HFF-Myc (cell line): ENCODE measurements around the gene FFAR4.

ENCODE experiments used
- DNase-seq: peaks from one replicate; pipeline ENCODE4 v3.0.0-alpha.2; 2011; ENCODE audit warnings: low read depth; ENCODE audit errors: extremely low read depth
- H3K4me3 ChIP-seq: replicated peaks from 2 replicates; pipeline ENCODE4 v1.5.1; 2011; ENCODE audit warnings: low read depth, mild to moderate bottlenecking, control low read depth, low read length
- CTCF ChIP-seq: IDR thresholded peaks from 2 replicates; pipeline ENCODE4 v1.5.1; 2012; ENCODE audit warnings: mild to moderate bottlenecking, low read depth, low read length, control low read depth; ENCODE audit errors: missing control alignments

FFAR4 gene

GRCh38 chr10:93579089-93579488 lies 12.6 kb downstream of the FFAR4 start:
- no peak overlapping the region for H3K4me3 ChIP-seq
- TF ChIP-seq CTCF = no peak
- no peak for DNase-seq

DNA sequence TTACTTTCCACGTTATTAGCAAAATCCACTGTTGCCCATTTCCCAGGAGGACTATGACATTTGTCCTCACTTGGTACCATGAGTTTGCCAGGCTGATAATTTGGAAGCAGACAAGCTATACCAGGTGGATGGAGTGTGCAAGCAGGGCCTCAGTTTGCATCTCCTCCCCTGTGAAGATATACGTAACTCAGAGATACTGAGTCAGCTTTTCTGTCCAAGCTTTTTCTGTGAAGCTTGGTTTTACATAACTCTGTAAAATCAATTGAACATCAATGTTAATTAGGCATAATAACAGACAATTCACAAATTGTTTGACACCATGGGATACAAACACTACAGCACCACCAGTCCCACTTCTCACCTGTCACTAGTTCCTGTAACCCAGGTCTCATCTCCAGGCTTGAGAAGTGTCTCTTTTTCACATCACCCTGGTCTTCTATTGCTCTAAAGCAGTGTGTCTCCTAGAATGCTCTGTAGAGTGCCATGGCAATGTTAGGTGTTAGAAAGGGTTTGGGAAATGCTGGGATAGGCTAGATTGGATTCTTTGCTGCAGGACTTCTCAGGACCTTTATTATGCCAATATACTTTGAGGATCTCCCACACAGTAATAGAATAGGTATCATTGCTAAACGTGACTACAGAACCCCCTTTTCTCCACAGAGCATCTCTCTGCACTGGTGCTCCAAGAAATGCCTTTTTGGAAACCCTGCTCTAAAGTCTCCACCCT lies 13.7 kb downstream of the FFAR4 start:
- TF ChIP-seq CTCF = no peak
- no peak for DNase-seq
- H3K4me3 ChIP-seq = no peak overlapping the region

- peak; percentile 40 for DNase-seq
- no peak overlapping the region for H3K4me3 ChIP-seq
- no peak for TF ChIP-seq CTCF
Measured at GRCh38 chr10:93580828-93581227, 14.4 kb downstream of the FFAR4 start.

DNA sequence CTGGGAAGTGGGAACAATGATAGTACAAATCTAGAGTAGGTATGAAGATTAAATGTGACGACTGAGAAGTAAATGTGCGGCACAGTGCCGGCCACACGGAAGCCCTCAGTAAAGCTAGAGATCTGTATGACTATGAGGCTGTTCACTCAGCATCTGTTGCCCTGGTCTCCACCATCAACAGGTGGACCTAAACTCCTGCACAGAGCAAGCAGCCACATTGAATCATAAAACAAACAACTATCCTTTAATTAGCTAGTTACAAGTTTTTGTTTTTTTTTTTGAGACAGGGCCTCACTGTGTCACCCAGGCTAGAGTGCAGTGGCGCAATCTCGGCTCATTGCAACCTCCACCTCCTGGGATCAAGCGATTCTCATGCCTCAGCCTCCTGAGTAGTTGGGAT lies 18.0 kb downstream of the FFAR4 start:
- TF ChIP-seq CTCF = no peak
- H3K4me3 ChIP-seq = no peak overlapping the region
- no peak for DNase-seq

DNA sequence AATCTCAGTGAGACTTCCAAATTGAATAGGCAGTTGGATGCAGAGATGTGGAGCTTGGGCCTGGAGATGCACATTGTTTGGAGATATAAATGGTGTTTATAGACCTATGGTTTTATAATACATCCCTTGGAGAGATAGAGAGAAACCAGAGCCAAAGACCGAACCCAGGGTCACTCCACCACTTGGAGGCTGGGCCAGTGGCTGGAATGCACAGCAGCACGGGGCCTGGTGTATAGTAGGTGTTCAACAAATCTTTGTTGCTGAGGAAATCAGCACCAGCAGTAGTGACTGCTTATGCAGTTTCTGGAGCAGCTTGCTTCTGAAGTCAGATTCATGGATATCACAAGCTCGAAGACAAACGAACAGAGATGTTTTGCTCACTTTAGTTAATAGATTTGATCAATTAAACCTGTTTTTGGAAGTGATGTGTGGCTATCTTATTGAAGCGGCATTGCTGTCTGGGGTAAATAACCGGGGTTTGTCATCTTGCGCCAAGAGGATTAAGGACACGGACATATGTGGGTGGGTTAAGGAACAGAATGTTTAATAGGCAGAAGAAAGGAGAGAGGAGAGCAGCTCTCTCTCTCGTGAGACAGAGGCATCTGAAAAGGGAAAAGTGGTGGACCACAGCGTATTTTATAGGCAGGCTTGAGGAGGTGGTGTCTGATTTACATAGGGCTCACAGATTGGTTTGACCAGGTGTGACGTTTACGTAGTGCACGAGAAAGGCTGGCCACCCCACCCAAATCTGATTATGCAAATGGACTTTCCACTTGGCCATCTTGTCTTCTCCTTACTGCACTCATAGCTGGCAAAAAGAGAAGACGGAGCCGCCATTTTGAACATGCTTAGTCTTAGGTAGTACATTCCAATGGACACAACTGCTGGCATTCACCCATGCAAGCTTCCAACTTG lies 23.4 kb downstream of the FFAR4 start:
- H3K4me3 ChIP-seq = no peak overlapping the region
- DNase-seq = peak; percentile 11
- no peak for TF ChIP-seq CTCF

GRCh38 chr10:93590638-93591037 lies 24.2 kb downstream of the FFAR4 start:
- TF ChIP-seq CTCF = no peak
- no peak overlapping the region for H3K4me3 ChIP-seq

More at GRCh38 chr10:93590638-93591037, 24.2 kb downstream of the FFAR4 start:
- no peak for DNase-seq
